Right lobe of liver (tissue), 4 donors: ENCODE measurements around the gene CTIF.

Source experiments
- CTCF ChIP-seq, 4 donors: fragments of 200-600 bp in 3 of 4; fragments of 450-650 bp in 1 of 4; IDR thresholded peaks; one replicate each; pipeline versions ENCODE4 v1.5.1 to v1.8.0; 2016 to 2022; ENCODE audit warnings: antibody characterized with exemption in 4 of 4, mild to moderate bottlenecking in 2 of 4
- POLR2A ChIP-seq: fragments of 450-650 bp; IDR thresholded peaks from one replicate; pipeline ENCODE4 v1.6.1; 2017; ENCODE audit warnings: antibody characterized with exemption, mild to moderate bottlenecking
- donor health status: DM: no; HTN: no; CAD: no.
- donor health status: DM: no; HTN: no; CAD: no.
- donor health status: DM: no; HTN: yes; CAD: no.

- TF ChIP-seq POLR2A: no peak
- no peak for TF ChIP-seq CTCF (IDR thresholded peaks at IDR 0.05)
Measured at GRCh38 chr18:48607056-48607984, 68.5 kb downstream of the CTIF start.
